ENCODE results near the gene DNAAF9.

Gene DNAAF9

DNA sequence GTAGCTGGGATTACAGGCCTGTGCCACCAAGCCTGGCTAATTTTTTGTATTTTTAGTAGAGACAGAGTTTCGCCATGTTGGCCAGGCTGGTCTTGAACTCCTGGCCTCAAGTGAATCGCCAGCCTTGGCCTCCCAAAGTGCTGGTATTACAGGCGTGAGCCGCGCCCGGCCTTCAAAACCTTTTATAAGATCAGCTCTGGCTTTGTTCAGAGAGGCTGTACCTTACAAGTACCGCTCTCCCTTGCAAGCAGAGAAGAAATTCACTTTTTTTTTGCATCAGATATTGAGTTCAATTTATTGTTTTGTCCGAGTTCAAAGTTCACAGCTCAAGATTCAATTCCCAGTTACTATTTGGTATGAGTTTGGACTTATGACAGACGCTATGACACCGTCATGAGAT, 1.9 kb upstream of the DNAAF9 start:
- no peak for DNase-seq

DNA sequence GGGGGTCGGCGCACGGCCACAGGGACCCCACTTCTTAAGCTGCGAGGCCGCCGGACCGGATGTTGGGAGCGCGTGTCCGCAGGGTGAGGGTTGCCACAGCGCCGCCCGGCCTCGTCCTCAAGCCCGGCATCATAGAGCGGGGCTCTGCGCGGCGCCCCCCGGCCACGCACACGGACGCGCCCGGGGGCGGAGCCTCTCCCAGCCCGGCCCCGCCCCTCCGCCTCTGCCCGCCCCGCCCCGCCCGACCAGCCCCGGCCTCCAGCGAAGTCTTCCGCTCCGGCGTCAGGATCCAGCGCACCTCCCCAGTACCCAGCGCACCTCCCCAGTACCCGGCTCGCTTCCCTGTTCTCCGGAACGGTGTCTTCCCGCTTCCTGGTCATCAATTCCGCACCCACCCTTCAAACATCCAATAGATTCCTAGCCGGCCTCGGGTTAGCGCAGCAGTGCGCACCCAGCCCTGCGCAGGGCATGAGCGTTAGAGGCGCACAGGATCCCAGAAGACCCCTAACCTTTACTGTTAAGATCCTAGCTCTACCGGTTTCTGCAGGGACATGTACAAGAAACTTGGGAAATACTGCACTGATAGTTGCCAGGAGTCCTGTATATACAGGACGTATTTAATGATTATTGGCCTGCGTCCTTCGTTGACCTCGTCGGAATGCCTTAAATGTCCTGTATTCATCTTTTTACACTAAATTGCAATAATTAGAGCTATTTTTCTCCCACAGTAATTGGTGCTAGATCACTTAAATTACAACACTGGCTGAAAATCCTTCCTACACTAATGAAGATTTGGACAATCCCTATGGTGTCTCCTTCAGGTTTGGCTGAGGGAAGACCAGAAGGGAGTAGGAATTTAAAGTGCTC, 535 bp upstream of the DNAAF9 start:
- peak; percentile 45 for DNase-seq

DNA sequence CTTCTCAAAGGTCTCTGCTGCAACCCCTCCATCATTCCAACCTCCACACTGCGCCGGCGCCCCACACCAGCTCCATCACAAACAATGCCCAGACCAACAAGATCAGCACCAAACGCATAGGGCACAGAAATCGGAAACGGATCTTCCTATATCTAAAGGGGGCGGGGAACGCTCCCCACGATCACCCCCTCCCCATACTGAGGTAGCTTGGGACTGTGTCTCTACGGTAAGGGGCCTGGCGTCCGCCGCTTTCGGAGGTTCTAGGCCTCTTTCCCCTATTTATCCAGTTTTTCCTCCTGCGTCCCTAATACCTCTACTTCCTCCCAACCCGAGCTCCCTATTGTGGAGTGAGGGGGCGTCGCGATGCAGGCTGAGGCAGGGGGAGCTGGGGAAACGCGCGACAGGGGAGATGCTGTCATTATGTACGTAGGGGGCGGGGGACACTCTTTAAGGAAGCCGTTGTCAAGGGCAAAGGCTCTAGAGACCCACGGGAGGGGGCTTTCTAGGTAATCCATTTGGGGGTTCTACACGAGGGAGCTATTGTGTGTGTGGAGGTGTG, 909 bp downstream of the DNAAF9 start:
- DNase-seq, result no peak

DNA sequence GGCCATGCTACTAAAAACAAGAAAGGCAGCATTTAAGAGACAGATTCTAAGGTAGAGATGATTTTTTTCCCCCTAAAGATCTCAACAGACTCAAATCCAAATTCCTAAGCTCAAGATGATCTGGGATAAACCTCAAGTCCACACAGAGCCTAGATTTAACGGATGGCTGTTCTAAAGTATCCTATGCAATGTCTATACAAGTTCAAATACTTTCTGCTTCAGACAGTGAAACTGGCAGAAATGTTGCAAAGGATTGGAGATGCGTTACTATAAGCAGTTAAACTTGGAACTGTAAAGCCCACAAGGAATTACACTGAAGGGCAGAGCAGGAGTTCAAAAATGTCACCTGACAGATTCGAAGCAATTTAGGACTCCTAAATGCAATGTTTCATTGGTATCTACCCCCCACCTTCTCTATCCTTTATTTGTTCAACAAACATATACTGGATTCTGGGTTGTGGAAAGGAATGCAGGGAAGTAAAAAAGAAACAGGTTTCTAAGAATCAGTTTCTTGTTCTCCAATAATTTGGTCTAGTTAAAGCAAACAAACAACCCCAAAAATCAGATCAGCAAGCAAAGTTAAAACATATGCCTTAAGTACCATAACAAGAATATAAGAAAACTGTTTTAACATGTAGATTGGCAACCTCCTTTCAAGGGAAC, 1.6 kb downstream of the DNAAF9 start:
- no peak for DNase-seq

DNA sequence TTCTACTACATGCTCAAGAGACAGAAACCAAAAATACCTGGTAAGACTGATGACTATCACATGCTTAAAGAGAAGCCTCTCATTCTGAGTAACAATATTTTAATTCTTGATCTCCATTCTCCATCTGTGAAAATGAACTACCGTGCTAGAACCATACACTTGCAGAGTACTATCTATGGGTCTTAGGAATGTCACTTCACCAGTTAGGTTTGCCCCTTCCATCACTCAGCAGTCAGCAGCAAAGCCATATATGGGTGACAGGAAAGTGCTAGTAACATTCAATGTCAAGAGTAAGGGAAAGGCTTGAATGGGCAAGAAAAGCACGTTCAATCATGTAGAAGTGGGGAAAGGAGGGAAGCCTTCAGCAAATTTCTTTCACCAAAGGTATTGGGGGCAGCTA, 2.3 kb downstream of the DNAAF9 start:
- no peak for DNase-seq

DNA sequence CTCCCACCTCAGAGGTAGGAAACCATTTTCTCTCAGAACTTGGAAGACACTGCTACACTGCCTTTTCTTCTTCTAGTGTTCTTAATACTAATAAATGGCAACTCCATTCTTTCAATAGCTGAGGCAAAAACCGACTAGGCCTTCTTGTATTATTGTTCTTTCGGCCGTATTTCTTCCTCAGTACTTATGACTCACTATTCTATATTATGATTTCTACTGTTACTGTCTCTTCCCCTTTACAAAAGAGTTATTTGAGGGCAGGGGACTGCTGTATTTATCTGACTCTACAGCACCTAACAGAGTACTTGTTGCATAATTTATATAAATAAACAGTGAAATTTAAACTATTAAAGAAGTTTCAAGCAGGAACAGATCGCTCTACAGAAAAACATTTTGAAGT, 3.1 kb downstream of the DNAAF9 start:
- DNase-seq, result no peak

DNA sequence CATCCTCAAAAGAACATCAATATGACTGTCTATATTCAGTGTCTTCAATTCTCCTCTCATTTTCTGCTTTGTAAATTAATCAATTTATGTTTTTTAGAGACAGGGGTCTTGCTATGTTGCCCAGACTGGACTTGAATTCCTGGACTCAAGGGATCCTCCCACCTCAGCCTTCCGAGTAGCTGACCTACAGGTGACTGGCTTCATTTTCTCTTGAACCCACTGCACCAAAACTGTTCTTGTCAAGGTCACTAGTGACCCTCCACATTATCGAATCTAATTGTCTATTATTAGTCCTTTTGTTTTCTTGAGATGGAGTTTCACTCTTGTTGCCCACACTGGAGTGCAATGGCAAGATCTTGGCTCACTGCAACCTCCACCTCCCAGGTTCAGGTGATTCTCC, 3.7 kb downstream of the DNAAF9 start:
- no peak for DNase-seq

DNA sequence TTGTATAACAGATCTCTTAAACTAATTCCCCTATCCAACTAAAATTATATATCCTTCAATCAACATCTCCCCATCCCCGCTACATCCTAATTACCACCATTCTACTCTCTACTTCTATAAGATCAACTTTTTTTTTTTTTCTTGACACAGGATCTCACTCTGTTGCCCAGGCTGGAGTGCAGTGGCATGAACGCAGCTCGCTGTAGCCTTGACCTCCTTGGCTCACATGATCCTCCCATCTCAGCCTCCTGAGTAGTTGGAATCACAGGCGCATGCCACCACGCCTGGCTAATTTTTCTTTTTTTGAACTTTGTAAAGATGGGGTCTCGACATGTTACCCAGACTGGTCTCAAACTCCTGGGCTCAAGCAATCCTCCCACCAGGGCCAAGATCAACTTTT, 5.0 kb downstream of the DNAAF9 start:
- DNase-seq, result no peak

DNA sequence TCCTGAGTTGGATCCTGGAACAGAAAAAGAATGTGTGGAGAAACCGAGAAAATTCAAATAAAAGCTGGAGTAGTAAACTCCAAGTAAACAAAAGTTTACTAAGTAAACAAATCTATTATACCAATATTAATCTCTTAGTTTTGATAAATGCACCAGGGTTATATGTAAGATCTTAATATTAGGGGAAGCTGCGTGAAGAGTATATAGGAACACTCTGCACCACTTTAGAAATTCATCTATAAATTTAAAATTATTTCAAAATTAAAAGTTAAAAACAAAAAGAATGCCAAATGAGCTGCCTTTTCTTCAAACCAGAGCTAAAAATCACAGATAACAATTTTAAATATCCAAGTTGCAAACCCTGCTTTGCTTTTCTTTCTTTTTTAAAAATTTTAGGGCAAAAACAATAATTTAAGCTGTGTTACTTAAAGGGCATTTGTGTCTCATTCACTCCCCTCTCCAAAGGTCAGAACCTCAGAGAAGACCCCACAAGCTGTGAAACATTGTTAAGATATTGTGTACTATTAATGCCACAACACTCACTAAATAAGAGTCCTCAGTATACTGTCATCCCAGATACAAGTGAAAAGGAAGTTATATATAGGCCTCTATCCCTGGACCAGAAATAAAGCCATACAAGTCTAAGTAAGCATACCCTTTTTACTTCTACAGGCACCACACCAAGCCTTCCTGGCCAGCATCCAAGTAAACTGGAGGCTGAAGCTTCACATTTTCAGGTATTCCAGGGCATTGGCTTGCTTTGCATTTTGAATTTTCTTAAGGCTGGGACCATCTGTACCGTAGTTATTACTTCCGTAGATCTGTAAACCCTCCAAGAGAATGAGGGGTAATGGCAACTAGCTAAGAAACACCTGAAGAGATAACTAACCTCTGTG, 7.0 kb downstream of the DNAAF9 start:
- no peak for DNase-seq

DNA sequence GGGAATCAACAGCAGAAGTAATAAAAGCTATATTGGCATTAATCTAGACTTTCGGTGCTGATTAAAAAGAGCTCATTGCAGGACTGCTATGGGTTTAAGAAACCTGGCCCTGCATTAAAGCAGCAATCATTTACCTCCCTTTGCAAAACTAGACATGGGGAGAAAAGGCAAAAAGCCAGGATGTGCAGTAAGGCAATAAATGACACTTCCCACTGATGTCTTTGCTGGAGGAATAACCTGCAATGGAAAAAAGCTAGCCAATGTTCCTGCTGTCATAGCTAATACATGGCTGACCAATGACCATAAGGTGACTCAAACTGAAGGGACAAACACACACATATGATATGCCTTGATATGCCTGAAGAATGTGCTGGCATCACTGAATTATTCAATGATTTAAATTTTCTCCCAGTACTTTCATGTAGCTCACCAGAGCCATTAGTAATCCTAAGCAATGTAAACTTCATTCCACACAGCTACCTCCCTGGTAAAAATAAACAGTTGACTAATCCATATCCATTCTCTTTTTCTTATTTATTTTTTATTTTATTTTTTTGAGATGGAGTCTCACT, 8.7 kb downstream of the DNAAF9 start:
- DNase-seq, result no peak

DNA sequence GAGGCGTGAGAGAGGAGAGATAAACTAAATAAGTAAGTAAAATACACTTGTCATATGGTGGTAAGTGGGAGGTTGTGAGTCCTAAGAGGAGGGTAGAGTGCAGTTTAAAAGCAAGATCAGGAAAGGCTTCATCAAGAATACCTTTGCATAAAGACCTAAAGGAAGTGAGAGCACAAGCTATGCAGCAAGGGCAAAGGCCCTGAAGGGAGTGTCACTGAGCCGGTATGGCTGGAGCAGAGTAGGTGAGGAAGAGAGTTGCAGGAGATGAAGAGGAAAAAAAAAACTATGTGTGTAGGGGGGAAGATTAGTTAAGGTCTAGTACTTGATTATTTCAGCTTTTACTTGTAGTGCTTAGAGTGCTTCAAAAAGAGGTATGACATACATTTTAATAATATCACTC, 11.0 kb downstream of the DNAAF9 start:
- DNase-seq, result no peak

DNA sequence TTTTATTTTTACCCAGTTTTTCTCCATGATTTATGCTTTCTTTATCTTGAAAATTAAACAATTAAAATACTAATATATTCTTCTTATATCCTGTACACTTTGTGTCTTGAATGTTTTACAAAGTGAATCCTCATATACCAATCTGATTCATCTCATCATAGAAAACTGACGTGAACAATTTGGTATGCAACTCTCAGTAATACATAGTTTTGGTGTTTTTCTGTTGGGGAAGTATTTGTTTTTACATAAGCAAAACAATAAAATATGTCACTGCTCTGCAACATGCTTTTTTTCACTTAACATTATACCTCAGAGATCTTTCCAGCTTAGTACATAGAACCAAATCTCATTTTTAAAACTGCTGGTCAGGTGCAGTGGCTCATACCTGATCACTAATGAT, 14.7 kb downstream of the DNAAF9 start:
- DNase-seq, result no peak

DNA sequence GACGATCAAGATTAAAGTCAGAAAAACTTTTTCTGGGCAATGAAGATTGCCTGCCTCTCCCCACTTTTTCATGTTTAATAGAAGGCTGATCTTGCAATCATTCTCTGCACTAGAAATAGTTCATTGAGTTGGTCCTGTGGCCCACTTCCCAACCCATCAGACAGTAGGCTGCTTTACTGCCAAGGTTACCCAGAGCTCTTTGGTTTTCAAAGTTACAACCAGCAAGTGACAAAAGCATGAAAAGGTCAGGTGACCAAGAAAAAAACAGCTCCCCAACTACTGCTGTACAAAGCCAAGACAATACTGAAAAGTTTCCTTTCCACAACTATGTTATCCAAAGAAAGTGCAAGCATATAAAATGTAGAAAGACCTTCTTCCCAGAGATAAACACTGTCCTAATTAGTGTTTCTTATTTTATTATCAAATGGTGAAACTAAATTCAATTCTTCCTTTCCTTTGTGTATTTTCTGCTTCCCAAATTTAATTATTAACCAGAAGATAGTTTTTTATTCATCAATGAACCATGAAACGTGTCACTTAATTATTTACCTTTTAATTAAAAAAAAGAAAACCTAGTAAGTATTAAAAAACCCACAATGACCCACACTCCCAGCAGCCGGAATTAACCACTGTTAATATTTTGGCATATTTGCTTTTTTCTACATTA, 16.6 kb downstream of the DNAAF9 start:
- DNase-seq, result no peak

DNA sequence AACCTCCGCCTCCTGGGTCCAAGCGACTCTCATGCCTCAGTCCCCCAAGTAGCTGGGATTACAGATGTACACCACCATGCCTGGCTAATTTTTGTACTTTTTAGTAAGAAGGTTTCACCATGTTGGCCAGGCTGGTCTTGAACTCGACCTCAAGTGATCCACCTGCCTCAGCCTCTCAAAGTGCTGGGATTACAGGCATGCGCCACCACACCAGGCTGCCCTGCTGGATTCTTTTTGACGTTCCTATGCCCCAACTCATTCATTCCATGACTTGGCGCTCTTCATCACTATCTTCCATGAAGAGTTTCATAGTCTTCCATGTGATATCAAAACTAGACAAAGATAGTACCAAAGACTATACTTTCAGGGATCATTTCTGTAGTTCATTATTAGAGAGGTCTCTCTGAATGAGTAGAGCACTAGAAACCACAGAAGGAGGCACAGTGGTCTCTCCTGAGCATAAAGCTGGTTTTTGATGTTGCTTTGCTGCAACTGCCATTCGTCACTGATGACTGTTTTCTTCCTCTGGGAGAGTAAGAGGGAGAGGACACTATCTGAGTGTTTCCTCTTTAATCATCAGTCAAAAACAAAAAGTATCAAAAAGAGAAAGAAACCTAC, 23.5 kb downstream of the DNAAF9 start:
- no peak for DNase-seq

DNA sequence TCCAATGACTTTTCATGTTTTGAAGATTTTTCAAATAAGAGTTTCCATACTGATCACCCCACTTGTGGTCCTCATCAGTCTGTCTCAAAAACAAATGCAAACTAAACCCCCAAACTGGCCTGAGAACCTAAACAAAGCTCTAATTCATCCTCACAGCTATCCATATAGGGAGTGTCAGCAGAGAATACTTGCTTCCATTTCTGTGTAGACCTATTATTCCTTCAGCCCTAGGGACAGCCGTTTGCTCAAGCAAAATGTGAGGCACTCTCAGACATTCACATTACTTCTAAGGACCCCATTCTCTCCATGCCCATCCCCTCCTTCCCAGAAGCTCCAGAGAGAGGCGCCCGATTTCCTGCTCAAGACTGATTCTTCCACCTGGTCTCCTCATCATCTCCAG, 24.6 kb downstream of the DNAAF9 start:
- no peak for DNase-seq

DNA sequence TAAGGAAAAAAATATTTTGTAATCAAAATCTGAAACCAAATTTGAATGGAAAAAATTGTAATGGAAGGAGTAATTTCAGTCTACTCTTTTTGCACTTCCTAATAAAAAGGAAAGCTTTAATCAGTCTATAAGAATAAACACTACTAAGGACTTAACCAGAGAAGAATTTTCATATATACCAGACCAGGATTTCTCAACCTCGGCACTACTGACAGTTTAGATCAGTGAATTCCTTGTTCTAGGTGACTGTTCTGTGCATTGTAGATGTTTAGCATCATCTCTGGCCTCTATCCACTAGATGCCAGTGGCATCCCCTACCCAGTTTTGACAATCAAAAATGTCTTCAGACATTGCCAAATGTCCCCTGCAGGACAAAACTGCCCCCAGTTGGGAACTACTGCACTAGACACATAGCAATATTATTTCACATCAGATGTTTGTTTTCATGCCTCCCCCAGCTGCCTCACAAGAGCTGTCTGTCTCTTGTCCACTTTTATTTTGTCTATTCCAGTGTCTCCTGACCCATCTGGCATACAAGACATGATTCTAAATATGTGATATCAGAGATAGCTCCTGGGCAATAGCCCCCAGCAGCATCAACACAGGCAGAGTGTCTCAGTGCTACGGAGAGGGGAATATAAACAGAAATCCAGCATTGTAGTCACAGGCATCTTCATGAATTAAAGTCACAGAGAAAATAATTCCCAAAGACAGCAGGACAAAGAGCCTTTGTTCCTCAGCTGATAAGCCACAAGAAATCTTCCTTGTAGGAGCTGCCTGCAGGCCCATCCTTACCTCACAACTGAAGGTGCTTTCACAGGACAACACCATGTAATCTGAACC, 27.0 kb downstream of the DNAAF9 start:
- no peak for DNase-seq

DNA sequence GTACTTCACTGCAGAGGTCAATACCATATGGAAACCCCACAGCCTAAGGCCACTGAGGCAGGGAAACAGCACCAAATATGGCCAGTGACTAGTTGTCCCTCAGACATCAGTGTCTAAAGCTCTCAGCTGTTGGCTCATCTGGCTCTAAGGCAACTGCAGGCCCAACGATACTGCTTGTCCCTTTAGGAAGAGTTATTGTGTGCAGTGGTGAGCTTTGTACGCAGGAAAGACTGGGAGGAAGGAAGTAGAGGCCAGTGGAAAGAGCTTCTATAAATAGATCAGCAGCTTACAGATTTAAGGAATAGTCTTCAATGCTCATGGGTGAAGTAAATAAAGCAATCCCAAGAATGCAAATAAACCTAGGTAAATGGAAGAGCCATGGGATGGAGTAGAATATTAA, 29.3 kb downstream of the DNAAF9 start:
- no peak for DNase-seq

DNA sequence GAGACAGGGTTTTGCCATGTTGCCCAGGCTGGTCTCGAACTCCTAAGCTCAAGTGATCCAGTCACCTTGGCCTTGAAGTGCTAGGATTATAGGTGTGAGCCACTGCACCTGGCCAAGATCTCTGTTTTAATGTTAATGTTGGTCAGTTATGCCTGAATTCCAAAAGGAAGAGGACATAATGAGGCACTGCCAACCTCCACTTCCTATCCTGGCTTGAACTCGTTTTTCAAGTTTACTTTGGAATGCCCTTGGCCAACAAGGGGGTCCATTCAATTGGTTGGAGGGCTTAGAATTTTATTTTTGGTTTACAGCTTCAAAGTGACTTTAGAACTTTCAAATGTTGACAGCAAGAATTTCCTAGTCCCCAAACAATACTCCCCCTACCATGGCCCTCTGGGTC, 29.8 kb downstream of the DNAAF9 start:
- DNase-seq, result no peak

DNA sequence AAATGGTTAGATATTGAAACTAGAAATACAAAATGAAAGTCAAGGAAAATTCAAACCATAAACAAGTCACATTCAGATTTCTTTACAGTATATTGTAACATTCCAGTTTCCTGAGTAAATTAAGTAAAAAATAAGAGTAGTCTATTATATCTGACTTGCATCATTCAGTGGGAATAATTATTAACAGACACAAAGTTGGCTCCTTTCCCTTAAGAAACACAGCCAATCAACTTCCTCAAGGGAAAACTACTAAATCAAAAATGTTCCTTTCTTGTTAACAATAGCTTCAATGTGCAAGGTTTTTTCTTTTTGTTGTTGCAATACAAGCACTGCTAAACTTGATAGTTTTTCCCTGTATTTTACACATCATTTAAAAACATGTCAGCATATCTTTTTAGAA, 33.2 kb downstream of the DNAAF9 start:
- no peak for DNase-seq

DNA sequence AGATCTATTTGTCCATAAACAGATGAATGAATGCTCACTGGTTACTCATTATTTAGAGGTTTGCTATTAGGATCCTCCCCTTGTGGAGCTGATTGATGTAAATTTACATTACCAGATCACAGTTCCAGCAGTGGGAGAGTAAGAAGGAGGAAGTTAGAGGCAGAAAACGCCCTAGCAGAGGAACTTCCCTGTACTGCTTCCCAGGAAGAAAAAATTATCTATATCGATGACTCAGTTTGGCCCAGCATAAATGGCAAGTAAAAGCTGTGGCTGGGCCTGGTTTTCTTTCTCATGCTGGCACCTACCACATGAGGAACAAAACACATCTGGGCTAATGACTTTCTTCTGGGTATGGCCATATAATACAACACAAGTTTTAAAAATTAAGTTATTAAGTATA, 35.7 kb downstream of the DNAAF9 start:
- DNase-seq, result no peak

DNA sequence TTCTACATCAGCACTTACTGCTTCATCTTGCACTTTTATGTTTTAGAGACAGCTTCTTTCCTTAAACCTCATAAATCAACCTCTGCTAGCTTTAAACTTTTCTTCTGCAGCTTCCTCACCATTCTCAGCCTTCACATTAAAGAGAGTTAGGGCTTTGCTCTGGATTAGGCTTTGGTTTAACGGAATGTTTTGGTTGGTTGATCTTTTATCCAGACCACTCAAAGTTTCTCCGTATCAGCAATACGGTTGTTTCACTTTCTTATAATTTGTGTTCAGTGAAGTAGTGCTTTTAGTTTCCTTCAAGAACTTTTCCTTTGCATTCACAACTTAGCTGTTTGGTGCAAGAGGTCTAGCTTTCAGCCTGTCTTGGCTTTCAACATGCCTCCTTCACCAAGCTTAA, 40.4 kb downstream of the DNAAF9 start:
- no peak for DNase-seq
